T follicular helper cell (primary cell): ENCODE measurements around the gene CFAP221.
A peak's percentile ranks its signal among the peaks of the same experiment; 100 is the strongest.
"Not testable (repeated sequence)": the region's sequence is repeated elsewhere in the genome, so short reads cannot be mapped to it uniquely, and the experiment has no call there.

Experiments used
- DNase-seq: peaks from one replicate; pipeline ENCODE4 v3.0.0-alpha.2; 2020; ENCODE audit warnings: low read depth

CFAP221 gene

GRCh38 chr2:119586085-119586484, 41.8 kb downstream of the CFAP221 start:
- no peak for DNase-seq

- no peak for DNase-seq
Observed at GRCh38 chr2:119590873-119591272, 46.6 kb downstream of the CFAP221 start.

GRCh38 chr2:119591523-119591922, 47.3 kb downstream of the CFAP221 start:
- no peak for DNase-seq

GRCh38 chr2:119592436-119592835, 48.2 kb downstream of the CFAP221 start:
- no peak for DNase-seq

GRCh38 chr2:119596638-119597037, 52.4 kb downstream of the CFAP221 start:
- no peak for DNase-seq

GRCh38 chr2:119598596-119599263, 54.5 kb downstream of the CFAP221 start:
- DNase-seq, result no peak

- DNase-seq, result no peak
Observed at GRCh38 chr2:119599384-119599783, 55.1 kb downstream of the CFAP221 start.

GRCh38 chr2:119605096-119605495, 60.8 kb downstream of the CFAP221 start:
- no peak for DNase-seq

GRCh38 chr2:119606674-119607073, 62.4 kb downstream of the CFAP221 start:
- DNase-seq, result no peak

- no peak for DNase-seq
Observed at GRCh38 chr2:119608553-119608952, 64.3 kb downstream of the CFAP221 start.

- DNase-seq, result no peak
Observed at GRCh38 chr2:119609337-119609736, 65.1 kb downstream of the CFAP221 start.

GRCh38 chr2:119614140-119614539, 69.9 kb downstream of the CFAP221 start:
- DNase-seq, result not testable (repeated sequence)

- no peak for DNase-seq
Observed at GRCh38 chr2:119616421-119616820, 72.2 kb downstream of the CFAP221 start.

GRCh38 chr2:119617455-119617854, 73.2 kb downstream of the CFAP221 start:
- DNase-seq, result no peak

GRCh38 chr2:119618725-119619124, 74.5 kb downstream of the CFAP221 start:
- DNase-seq, result not testable (repeated sequence)

- no peak for DNase-seq
Observed at GRCh38 chr2:119625226-119625625, 81.0 kb downstream of the CFAP221 start.

GRCh38 chr2:119629323-119629825, 85.1 kb downstream of the CFAP221 start:
- no peak for DNase-seq

GRCh38 chr2:119630121-119630520, 85.9 kb downstream of the CFAP221 start:
- DNase-seq, result no peak

GRCh38 chr2:119637371-119637770, 93.1 kb downstream of the CFAP221 start:
- no peak for DNase-seq

GRCh38 chr2:119638246-119638645, 94.0 kb downstream of the CFAP221 start:
- no peak for DNase-seq

GRCh38 chr2:119638685-119639554, 94.7 kb downstream of the CFAP221 start:
- DNase-seq, result no peak

GRCh38 chr2:119641562-119642258, 97.5 kb downstream of the CFAP221 start:
- DNase-seq, result peak; percentile 56
